Activated T-cell treated with anti-CD3 and anti-CD28 coated beads for 24 hours (primary cell): ENCODE measurements around the gene DNAJC16.

Source experiments
- DNase-seq: peaks from one replicate; pipeline ENCODE4 v3.0.0-alpha.2; 2020; ENCODE audit warnings: low read depth

Gene DNAJC16

GRCh38 chr1:15620902-15621682, 94.4 kb downstream of the DNAJC16 start:
- no peak for DNase-seq

- DNase-seq: no peak
Measured at GRCh38 chr1:15621975-15622374, 95.3 kb downstream of the DNAJC16 start.

GRCh38 chr1:15622712-15623373, 96.2 kb downstream of the DNAJC16 start:
- DNase-seq: no peak

- DNase-seq: no peak
Measured at GRCh38 chr1:15623435-15623834, 96.8 kb downstream of the DNAJC16 start.

GRCh38 chr1:15624133-15624714, 97.6 kb downstream of the DNAJC16 start:
- DNase-seq: no peak

GRCh38 chr1:15625056-15625917, 98.6 kb downstream of the DNAJC16 start:
- DNase-seq: no peak
